HTR-8/SVneo (cell line): Measurements from ENCODE around the gene INSM1.
A peak's percentile ranks its signal among the peaks of the same experiment; 100 is the strongest.

ENCODE experiments used
- DNase-seq: peaks from one replicate; pipeline ENCODE4 v3.0.0; 2011; ENCODE audit warnings: low spot score, mixed read lengths; ENCODE audit not compliant: insufficient read length
- FAIRE-seq: peaks from 2 replicates; lab custom pipeline; 2011; peaks lifted over from hg19 to GRCh38; lab: Jason Lieb, UNC

The INSM1 gene

DNA sequence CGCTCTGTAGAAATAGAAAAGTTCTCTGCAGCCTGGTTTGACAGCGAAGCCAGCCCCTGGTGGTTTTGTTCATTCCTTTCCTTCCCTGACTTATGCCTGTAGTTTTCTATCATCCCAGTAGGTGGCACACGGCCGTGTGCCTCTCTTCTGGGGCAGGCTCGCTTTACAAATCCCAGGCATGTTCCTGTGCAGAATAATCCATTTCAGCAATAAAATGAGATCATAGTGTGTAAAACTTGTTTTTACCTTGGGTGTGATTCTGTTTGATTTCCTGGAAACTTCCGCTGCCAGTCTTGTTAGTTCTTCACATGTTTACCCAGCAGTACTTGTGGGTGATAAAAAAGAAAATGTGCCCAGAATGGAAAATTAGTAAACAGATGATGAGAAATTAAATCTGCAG, 7.4 kb upstream of the INSM1 start:
- DNase-seq (peak; percentile 45), FAIRE-seq (peak; percentile 16)

DNA sequence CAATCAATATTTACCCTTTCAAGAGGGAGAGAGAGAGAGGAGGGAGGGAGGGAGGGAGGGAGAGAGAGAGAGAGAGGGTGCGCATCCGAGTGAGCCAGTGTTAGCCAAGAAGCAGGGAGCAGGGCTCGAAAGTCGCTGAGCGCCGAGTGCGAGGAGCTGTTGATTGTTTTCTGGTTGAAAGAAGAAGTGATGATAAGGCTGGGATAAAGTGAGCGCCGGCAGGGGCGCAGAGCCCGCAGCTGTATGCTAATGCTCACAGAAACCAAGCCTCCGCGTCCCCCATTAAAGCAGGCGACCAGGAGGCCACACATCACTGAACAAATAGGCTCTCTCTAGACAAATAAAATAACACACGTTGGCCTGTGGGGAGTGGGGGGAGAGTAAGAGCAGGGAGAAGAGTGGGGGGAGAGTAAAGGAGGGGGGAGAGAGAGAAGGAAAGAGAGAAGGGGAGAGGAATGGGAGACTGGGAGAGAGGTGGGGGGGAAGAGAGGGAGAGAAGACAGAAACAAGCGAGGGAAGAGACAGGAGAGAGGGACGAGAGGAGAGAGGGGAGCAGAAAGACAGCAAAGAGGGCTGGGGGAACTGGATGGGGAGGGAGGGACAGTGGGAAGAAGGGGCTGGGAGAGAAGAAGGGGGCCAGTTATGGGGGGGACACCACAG, 5.0 kb upstream of the INSM1 start:
- DNase-seq (no peak), FAIRE-seq (no peak)

DNA sequence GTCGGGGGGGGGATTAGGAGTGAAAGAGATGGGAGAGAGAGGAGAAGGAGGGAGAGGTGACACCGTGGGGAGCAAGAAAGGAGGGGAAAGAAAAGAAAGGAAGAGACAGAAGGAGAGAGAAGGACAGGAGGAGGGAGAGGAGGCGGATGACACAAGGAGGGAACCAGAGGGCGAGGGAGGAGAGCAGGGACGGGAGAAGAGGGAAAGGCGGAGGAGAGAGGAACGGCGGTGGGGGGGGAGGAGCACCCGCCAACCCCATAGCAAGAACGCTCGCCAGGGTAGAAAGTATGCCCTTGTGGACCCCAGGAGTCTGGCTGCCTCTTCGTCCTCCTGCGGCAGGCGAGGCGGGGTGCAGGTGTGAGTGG, 4.5 kb upstream of the INSM1 start:
- DNase-seq (no peak), FAIRE-seq (no peak)

DNA sequence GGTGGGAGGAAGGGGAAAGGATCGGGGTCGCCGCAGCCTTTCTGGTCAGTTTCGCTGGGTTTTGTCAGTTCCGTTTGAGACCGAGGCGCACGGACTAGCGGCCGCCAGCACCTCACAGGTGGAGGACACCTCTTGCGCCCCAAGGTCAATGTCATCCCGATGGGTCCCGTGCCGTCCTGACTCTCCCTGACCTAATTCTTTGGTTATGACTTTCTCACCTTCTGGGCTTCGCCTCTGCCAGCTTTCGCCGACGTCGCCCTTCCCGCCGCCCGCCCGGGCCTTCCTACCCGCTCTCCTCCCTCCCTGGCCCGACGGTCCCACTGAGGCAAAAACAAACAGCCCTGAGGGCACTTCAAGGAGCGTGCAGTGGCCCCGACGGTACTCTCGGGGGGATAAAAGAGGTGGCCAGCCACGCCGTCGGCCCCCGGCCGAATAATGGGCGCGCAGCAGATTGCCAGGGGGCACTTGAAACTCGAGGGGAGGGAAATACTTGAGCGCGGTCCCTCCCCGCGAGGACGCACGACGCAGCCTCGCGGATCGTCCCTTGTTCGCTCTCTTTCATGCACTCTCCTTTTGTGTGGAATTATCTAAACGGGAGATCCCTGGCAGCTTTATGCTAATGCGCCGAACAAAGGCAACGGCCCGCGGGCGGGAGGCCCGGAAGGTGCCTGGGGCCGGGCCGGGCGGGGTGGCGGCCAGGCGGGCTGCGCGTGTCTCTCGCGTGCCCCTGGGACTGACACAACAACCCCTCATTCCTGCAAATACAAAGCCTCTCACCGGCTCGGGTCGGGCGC, 3.9 kb upstream of the INSM1 start:
- no peak for DNase-seq
- no peak for FAIRE-seq

DNA sequence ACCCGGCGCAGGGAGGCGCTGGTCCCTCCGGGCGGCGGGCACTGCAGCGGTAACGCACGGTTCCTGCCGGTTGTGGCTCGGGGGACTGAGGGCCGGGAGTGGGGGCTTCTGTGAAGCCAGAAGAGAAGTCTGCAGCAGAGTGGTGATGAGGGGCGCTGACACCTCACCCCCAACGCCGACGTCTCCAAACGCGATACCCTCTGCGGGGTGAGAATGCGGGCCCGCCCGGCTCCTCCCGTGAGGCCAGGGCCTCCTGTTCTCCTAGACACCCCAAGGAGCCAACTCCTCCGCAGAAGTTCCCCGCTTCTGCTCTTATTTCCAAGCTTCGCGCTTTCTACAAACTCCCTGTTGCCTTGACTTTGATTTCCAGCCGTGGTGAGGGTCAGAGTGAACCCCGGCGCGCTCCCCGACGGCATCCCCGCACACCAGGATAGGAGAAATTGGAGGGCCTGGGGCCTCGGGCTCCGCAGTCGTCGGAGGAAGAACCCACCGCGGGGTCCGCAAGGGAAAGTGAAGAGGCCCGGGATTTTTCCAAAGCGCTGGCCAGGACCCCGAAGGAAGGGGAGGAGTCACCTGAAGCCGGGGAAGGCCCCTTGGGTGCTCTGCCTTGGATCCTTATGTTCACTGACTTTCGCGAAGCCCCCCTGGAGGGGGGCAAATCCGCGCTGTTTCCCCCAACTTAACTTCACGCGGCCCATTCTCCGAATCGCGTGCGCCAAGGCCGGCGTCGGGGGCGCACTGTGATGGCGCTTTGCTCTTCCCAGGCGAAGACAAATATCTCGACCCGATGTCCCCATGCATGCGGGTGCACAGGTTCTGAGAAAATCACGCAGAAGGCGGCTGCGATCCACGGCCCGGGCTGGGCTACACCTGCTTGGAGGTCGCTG, 3.1 kb upstream of the INSM1 start:
- FAIRE-seq (no peak), DNase-seq (no peak)

DNA sequence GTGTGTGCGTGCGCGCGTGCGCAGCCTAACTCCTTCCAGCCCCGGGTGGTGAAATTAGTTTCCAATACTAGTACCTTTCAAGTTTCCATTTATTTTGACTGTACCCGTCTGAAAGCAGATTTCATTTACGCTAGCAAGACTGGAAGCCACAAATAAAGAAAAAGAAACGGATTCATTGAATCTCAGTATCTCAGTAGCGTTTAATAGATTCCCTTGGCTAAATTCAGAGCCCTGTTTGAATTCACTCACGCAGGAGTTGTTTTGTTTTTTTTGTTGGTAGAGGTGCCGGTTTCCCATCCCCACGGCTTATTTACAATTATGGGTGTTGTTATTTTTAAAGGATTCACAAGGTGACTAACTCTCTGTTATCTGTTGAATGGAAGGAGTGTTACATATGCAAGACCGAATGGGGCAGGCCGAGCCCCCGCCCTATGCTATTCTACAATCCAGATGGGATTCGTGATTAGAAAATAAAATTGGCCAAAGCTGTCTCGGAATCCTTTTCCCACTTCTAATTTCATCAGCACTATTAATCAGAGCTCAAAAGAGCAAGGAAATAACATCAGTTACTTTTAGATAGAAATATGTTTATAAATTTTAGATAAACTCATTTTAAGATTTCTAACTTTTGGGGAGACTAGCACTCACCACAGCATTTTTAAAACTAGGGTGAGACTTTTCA, 2.3 kb upstream of the INSM1 start:
- no peak for DNase-seq
- FAIRE-seq: no peak

DNA sequence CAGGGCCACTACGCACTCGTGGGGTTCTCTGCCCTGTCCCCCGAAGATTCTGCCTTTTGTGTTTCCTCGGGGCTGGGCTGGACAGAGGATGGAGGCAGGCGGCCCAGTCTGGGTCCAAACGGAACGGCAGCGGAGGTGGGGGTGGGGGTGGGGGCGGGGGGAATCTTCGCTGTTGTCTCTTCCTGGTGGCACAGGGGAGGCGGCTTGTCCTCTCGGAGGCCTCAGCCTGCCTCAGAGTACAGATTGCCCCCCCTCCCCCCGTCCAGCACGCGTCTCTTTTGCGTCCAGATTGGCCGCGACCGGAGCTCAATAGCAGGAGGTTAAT, 1.4 kb upstream of the INSM1 start:
- FAIRE-seq: no peak
- no peak for DNase-seq

DNA sequence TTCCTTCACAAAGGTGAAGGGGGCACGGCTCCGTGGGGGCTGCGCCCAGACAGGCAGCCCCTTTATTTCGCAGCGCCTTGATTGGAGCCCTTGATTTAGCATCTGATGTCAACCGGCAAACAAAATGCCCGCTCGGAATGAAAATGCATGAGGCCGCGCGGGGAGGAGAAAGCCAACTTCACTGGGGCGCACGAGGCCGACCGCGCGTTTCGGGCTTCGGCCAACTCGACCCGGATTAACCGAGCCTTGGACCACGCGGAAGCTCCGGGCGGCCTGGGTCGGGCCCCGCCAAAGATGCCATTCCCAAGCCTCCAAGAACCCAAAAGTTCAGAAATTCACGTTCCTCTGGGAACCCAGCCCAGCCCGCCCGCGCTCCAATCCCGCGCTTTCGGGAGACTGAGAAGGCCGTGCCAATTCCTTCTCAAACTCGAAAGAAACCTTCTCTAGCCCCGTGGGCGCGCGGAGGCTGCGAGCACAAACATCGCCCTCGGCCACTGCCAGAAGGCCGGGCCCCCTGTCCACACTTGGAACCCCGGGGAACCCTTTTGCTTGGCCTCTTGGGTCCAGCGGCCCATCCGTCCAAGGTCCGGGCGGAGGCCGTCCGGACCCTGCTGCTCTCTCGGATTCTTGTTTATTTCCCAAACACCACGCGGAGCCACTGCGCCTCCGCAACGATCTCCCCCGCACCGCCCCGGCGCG, 879 bp upstream of the INSM1 start:
- FAIRE-seq (no peak), DNase-seq (no peak)

DNA sequence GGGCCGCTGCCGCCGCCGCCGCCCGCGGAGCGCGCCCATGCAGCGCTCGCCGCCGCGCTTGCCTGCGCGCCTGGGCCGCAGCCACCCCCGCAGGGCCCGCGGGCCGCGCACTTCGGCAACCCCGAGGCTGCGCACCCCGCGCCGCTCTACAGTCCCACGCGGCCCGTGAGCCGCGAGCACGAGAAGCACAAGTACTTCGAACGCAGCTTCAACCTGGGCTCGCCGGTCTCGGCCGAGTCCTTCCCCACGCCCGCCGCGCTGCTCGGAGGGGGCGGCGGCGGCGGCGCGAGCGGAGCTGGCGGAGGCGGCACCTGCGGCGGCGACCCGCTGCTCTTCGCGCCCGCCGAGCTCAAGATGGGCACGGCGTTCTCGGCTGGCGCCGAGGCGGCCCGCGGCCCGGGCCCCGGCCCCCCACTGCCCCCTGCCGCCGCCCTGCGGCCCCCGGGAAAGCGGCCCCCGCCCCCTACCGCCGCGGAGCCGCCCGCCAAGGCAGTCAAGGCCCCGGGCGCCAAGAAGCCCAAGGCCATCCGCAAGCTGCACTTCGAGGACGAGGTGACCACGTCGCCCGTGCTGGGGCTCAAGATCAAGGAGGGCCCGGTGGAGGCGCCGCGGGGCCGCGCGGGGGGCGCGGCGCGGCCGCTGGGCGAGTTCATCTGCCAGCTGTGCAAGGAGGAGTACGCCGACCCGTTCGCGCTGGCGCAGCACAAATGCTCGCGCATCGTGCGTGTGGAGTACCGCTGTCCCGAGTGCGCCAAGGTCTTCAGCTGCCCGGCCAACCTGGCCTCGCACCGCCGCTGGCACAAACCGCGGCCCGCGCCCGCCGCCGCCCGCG, 730 bp downstream of the INSM1 start:
- DNase-seq (no peak), FAIRE-seq (no peak)

DNA sequence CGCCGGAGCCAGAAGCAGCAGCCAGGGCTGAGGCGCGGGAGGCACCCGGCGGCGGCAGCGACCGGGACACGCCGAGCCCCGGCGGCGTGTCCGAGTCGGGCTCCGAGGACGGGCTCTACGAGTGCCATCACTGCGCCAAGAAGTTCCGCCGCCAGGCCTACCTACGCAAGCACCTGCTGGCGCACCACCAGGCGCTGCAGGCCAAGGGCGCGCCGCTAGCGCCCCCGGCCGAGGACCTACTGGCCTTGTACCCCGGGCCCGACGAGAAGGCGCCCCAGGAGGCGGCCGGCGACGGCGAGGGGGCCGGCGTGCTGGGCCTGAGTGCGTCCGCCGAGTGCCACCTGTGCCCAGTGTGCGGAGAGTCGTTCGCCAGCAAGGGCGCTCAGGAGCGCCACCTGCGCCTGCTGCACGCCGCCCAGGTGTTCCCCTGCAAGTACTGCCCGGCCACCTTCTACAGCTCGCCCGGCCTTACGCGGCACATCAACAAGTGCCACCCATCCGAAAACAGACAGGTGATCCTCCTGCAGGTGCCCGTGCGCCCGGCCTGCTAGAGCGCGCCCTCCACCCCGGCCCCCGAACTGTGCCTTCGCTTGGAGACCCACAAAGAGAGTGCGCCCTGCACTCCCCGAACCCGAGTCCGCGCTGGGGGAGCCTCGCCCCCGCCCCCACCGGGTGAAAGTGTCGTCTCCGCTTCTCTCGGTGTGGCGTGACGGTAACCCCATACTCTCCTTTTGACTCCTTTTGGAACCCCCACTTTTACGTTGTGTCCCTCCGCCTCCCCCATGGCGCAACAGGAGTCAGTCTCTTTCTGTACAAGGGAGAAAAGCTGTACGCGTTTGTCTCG, 1.6 kb downstream of the INSM1 start:
- FAIRE-seq (no peak), DNase-seq (no peak)

DNA sequence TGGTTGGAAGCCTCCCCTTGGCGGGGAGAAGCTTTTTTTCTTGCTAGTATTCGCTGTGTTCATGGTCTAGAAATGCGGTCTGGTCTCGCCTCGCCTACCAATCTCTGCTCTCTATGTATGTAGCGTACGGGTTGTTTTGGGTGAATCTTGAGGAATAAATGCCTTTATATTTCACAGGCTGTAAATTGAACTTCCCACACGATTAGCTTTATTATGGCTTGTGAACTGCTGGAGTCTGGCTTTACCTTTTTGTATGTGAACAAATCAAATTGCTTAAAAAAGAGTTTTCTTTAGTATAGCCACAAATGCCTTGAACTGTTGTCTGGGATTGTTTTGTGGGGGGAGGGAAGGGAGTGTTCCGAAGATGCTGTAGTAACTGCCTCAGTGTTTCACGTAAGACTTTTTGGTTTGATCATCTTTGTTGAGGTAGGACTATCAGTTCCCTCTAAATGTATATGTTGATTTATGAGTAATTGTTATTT, 2.2 kb downstream of the INSM1 start:
- DNase-seq (no peak), FAIRE-seq (no peak)

DNA sequence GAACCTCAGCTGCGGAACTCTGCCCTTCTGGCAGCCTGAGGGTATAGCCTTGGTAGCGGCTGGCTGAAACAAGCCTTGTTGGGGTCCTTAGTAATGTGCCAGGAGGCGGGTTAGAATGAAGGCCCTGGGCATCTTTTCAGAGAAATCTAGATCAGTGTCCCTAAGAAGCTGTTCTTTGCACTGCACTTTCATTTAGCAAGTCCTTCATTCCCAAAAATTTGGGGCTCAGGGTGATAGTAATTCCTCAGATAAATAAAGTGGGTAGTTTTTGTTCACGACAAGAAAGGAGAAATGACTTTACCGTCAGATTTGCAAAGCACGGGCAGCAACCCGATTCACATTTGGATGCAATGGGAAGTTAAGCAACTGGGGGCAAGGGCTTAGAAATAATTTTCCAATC, 3.2 kb downstream of the INSM1 start:
- FAIRE-seq (no peak), DNase-seq (no peak)

DNA sequence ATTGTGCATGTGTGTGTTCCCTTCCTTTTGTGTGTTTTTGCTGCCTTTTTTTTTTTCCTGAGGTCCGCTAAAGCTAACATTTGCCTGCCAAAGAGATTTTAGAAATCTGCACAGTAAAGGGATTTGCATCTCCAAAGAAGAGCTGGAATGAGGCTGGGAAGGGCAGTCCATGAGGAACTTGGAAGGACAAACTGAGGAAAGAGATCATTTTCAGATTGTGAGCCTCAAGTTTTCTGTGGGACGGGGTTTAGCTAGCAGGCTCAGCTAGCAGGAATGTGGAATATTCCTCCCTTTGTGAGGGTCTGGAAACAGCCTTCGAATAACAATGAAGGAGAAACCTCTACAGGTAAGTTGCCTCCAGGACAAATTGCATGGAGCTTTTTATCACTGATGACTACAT, 3.8 kb downstream of the INSM1 start:
- FAIRE-seq: no peak

DNA sequence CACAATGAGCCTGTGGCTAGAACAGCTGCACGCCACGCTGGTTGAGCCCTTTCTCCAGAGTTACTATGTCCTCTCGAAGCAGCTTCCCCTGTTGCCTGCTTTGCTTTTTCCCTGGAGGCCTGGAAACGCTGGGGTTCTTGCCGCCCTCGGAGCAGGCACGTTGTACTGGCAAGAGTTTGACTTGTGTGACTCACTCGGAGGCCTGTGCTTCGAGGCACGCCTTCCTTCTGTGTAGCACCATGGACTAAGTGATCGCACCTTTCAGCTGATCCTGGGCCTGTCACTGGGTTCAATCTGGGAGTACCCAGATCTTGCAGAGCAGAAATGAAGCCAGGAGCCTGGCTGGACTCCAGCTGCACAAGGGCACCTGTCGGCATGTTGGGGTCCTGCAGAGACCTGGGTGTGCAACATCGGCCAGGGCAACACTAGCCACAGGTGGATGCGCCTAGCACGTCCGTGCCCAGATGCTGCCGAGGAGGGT, 5.2 kb downstream of the INSM1 start:
- DNase-seq (no peak), FAIRE-seq (no peak)

More for the DNA sequence above, 3.8 kb downstream of the INSM1 start:
- no peak for DNase-seq

DNA sequence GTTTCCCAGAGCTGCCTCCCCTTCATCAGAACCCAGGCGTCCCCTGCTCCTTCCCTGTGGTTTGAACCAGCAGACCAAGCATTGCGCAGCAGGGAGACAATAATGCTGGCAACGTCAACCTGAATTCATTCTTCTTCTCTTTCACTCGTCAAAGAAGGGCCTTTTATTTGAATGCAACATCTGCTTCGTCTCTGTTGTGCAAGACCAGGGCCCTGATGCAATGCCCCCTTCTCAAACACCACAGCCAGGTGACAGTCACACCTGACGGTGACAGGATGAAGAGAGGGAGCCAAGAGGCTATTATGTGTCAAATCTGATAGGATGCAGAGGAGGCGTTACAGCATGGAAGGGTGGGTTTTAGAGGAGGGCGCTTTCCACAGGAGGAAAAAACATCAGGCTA, 8.0 kb downstream of the INSM1 start:
- DNase-seq: no peak
- no peak for FAIRE-seq

DNA sequence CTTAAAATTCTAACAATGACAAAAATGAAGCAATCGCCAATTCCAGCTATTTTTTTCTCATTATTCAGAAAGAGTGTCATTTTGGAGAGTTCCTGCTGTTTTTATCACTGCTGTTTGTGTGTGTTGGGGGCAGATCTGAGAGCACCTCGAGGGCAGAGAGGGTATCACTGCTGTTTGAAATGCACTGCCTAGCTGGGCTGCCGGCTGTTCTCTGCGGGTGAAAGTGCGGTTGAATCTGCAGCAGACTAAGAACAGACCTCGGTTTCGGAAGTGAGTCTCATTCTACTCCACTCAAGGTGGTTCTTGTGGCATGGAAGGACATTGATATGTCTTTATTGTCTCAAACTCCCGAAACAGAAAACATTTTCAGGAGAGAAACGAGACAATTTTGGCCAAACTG, 18.3 kb downstream of the INSM1 start:
- DNase-seq (no peak), FAIRE-seq (no peak)

DNA sequence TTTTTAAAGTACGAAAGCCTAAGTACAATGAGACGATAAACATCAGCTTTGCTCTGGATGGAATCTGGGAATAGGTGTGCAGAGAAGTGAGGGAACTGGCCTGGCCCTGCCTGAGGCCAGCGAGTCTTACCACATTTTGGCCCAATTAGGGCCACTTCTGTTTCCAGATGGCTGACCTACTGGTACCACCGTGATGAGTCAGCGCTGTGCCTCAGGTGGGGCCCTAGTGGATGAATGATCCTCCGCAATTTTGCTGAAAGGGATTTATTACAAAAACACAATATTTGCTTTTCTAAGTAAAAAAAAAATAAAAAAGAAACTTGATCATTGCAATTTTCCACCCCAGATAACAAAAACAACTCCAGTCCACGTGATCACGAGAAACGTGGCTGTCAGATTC, 22.5 kb downstream of the INSM1 start:
- no peak for FAIRE-seq
- no peak for DNase-seq

DNA sequence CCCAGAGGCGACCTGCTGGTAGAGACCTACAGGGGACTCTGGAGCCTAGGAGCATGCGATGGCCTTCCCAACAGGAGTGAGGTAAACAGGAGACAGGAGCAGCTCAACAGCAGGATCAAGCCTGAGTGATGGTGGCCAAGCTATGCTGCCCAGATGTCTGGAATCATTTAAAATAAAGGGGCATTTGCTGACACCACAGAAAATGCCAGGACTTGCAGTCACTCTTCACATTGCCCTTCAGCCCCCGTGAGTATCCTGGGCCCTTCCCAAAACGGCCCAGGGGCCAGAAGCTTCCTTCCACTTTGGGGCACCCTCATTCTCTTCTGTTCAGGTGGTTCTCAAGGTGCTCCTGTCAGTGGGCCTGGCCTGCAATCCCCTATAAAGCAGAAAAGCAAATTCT, 23.2 kb downstream of the INSM1 start:
- no peak for DNase-seq
- no peak for FAIRE-seq
